Regular cardiac myocyte (primary cell): ENCODE results near the gene INCA1. TPM values are rescaled to one million over a fixed set of nuclear protein-coding genes. Genes with fewer than 3 reads are reported as not detected.

ENCODE experiments used
- total RNA-seq: library from RNA; depleted of rRNA; stranded (reverse); fragments of >200 nt; gene quantifications from 2 replicates; pipeline ENCODE4 v1.2.3, GENCODE V29; 2014

INCA1 gene, protein sequence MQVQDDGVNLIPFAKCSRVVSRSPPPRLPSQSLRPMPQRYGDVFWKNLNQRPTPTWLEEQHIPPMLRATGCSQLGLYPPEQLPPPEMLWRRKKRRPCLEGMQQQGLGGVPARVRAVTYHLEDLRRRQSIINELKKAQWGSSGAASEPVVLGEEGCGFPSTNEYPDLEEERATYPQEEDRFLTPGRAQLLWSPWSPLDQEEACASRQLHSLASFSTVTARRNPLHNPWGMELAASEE
- 0.19 and 0.28 TPM in 2 replicates for total RNA-seq

DNA sequence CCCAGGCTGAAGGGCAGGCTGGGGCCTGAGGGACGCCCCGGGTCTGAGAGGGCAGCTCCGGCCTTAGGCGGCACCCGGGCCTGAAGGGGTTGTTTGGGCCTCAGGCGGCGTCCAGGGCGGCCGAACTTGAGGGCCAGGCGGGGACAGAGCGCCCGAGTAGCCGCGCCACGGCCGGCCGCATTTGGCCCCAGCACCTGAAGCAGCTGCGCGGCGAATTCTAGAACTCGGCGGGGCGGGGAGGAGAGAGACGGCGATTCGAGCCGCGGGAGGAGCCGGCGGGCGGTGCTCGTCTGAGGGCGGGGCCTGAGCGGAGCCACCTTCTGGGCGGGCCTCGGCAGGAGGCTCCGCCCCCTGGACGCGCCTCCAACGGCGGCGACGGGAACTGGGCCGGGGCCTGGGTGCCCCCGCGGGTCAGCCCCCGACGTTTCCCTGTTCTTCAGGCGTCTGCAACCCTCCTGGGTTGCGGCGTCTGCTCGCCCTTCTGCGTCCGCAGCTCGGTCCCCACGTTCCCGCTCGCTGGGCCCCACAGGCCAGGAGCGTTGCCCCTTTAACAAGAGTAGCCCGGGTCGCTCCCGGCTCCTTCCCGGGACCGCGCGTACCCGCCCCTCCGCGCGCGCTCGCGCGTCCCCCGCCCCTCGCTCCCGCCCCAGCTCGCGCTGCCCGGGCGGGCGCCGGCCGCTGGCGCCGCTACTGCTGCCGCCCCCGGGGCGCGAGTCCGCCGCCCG, at the start of gene INCA1, which contains the start of gene KIF1C:
Gene INCA1, minus strand, starts transcription at position 221 of the 725 bp plus-strand sequence. CDS start 3,085 bp downstream, outside the sequence.
Gene KIF1C, plus strand, starts transcription at position 649 of the 725 bp plus-strand sequence. CDS start 2,297 bp downstream, outside the sequence.

DNA sequence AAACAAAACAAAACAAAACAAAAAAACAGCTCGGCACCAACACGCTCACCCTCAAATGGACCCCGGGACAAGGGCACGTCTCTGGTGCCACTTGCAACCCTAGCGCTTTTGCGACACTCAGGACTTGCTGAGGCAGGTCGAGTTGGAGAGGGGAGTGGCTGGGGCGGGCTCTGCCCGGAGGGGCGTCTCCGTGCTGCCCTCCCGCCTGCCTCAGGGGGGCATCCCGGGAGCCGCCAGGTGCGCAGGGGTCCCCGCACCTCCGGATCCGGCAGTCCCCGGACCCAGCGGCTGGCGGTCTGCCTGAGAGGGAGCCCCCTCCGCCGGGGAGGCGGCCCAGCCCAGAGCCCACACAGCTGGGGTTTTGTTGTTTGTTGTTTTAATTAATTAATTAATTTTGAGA, 38.0 kb upstream of the INCA1 start, which contains the start of gene SLC52A1:
Gene SLC52A1, minus strand, starts transcription at position 112 of the 400 bp plus-strand sequence. CDS start 820 bp downstream, outside the sequence.

DNA sequence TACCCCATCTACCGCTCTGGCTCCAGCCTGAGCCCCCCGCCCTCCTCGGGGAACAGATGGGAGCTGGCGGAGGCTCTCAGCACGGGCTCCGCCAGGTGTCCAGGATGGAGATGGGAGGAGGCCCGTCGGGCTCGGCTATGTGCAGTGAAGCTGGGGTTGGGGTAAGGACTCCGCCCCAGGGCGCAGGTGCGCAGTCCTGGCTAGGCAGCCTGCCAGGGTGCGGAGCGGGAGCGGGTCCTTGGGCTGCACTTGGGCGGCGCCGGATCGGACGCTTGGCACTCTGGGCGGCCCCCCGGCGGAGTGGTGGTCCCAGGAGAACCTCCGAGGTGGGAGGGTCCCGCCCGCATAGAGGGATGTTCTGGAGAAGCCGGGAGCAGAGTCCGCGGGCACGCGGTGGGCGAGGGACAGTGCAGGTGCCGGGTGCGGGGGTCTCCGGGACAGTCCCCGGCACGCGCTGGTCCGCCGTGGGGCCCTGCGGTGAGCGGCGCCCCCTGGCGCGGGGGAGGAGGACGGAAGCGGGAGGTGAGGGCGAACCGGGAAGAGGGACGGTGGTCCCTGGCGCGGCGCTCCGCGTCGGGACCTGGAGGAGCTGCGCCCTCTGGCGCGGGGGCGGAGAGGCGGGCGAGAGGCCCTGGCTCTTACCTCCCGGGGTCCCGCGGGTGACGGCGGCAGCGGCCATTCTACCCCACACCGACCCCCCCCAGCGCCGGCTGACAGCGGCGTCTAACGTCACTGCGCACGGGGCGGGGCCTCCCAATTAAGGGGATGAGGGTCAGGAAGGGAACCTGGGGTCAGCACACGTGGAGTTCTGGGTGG, 10.2 kb downstream of the INCA1 start, which contains the start of gene CAMTA2:
Gene CAMTA2, minus strand, starts transcription at position 725 of the 816 bp plus-strand sequence. CDS start 1,453 bp downstream, outside the sequence.

DNA sequence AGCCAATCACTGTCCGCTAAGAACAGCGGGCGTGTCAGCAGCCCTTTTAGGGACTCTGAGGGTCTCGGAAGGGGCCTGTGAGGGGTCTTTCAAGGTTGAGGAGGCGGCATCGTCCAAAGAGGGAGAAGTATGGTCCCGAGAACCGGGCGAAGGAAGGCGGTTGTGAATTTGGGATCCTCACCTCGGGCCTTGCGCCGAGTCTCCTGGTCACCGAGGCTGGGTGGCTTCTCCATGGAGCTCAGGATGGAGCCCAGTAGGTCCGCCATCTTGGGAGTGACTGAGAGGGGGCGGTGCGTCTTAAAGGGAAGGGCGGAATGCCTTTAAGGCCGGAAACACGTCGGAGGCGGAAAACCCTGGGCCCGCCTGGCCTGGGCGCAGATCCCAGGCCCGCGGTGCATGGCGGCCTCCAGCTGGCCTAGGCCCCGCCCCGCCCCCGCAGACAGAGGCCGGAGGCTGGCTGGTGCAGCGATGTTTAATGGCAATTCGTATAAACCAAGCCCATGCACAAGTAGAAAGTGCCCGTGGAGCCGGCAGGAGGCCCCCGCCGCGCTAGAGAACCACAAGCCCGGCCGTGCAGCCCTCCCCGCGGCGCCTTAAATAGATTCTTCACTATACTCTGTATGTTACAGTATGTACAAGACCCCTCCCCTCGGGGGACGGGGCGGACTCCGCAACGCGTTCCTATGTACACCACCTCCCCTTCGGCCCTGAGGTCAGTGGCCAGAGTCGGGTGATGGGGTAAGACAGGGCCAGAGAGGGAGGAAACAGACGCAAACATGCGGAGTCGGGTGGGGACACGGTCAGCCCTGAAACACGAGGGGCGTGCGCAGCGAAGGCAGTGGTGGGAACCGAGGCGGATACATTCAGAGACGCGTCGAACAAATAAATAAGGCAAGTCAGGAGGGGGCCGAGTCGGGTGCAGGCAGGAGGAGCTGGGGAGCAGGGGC, 29.5 kb downstream of the INCA1 start, which contains the start of gene SPAG7:
Gene SPAG7, minus strand, starts transcription at position 279 of the 947 bp plus-strand sequence. Its CDS starts 13 bp downstream, at position 266.

DNA sequence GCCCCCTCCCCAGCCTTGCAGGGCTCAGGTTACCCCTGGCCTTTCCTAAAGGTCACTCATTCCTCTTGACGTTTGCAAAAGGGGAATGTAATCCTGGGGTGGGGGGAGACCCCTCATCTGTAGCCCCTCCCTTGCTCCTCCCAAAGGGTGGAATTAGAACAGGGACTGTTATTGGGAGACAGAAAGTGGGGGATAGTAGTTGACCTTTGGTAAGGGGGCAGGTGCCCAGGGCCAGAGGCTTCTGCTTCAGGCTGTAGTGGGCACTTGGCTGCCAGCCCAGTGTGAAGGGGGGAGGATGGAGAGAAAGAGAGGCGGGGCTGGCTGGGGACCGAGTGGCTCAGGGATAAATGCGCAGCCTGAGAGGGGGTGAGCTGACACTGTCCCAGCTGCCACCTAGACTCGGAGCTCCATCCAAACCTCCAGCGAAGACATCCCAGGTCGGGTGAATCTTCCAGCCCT, 46.5 kb downstream of the INCA1 start, which contains the start of gene ENO3:
Gene ENO3, plus strand, starts transcription at position 374 of the 459 bp plus-strand sequence. CDS start 711 bp downstream, outside the sequence.

DNA sequence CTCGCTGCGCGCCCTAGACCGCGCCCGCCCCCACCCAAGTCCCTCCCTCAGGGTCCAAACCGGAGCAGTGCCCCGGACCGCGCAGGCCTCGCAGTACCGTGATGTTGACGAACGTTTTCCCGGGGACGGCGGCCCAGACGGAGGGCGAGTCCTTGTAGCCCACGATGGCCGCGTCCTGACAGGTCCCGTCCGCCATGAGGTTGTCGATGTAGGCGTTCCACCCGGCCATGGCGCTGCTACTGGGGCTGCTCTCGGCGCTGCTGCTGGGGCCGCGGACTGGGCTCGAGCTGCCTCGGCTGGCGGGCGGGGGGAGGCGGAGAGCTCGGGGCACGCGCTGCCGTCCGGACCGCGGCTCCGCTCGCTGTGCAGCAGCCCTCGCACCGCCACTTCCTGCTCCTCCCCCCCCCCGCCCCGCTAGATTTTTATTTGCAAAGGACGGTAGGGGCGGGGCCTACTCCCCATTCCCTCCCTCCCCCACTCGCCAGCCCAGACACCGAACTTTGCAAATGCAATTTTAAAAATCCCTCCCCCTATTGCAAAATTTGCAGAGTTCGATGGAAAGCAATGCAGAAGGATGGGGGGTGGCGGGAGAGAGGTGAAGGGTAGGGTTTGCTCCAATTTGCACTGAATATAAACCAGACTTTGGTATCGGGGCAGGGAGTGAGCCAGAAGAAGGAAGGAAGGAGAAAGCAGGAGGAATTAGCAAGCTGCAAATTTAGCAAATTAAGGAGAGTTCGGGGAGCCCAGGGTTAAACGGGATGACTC, 49.0 kb downstream of the INCA1 start, which contains the start of gene PFN1:
Gene PFN1, minus strand, starts transcription at position 365 of the 765 bp plus-strand sequence. Its CDS starts 136 bp downstream, at position 229.

DNA sequence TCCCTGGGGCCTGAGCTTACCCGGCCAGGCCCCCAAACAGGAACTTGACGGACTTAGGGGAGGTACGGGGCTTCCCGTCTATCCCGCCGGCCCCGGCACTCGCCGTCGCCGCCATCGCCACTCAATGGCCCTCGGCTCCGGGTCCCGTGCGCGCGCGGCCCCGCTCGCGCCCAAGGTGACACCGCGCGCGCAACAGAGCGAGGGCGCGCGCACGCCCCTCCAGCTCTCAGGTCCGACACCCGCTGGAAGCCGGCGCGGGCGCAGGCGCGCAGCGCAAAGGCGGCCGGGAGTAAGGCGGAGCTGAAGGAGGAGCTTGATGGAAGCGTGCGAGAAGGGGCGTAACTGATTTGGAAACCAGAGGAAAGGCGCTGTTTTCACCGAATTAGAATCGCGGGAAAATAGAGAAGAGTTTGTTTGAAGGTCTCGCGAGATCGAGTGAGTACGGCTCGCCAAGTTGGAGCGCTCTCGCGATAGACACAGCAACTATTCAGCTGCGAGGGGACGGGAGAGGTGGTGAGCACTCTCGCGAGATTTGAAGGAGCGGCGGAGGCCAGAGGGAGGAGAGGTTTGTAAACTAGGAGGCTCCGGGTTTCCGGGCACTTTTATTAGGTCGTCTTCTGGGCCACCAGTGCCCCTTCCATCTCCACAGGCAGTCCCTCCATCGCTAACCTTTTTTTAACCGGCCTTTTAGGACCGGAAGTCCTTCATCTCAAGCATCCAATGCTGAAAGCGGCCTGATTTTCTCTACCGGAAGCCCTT, 57.3 kb downstream of the INCA1 start, which contains the start of the genes RNF167 and SLC25A11:
Gene RNF167, plus strand, starts transcription at position 473 of the 759 bp plus-strand sequence. CDS start 642 bp downstream, outside the sequence.
Gene SLC25A11, minus strand, starts transcription at position 251 of the 759 bp plus-strand sequence. Its CDS starts 136 bp downstream, at position 115.

Other genes starting within 250 kb of the INCA1 start
- not detected in 2 replicates for gene TM4SF5, start 225.6 kb downstream of the INCA1 start, total RNA-seq
- gene VMO1, start 211.2 kb downstream of the INCA1 start, total RNA-seq: 0.38 TPM in 1 of 2 replicates, not detected in the other
- gene GLTPD2, start 208.6 kb downstream of the INCA1 start, total RNA-seq: 0.19 and 0.28 TPM in 2 replicates
- gene PSMB6, start 201.4 kb downstream of the INCA1 start, total RNA-seq: 95.3 and 252 TPM in 2 replicates
- gene PLD2, start 190.4 kb downstream of the INCA1 start, total RNA-seq: 7.7 and 9.6 TPM in 2 replicates
- gene MINK1, start 164.2 kb downstream of the INCA1 start, total RNA-seq: 24.7 and 27.6 TPM in 2 replicates
- gene C17orf107, start 98.0 kb downstream of the INCA1 start, total RNA-seq: 2.5 and 5.9 TPM in 2 replicates
- gene CHRNE, start 94.4 kb downstream of the INCA1 start, total RNA-seq: 0.19 and 0.56 TPM in 2 replicates
- not detected in 2 replicates for gene GP1BA, start 65.2 kb downstream of the INCA1 start, total RNA-seq
- 50.2 and 74.0 TPM in 2 replicates for gene SLC25A11, start 57.5 kb downstream of the INCA1 start, total RNA-seq
- gene RNF167, start 57.3 kb downstream of the INCA1 start, total RNA-seq: 15.5 and 40.6 TPM in 2 replicates
- gene PFN1, start 49.0 kb downstream of the INCA1 start, total RNA-seq: 295 and 524 TPM in 2 replicates
- gene ENO3, start 46.4 kb downstream of the INCA1 start, total RNA-seq: 3.4 and 3.5 TPM in 2 replicates
- 35.0 and 63.8 TPM in 2 replicates for gene SPAG7, start 29.7 kb downstream of the INCA1 start, total RNA-seq
- gene CAMTA2, start 9.8 kb downstream of the INCA1 start, total RNA-seq: 2.9 and 3.4 TPM in 2 replicates
- gene KIF1C, start 428 bp upstream of the INCA1 start, total RNA-seq: 67.7 and 90.5 TPM in 2 replicates
- gene SLC52A1, start 37.9 kb upstream of the INCA1 start, total RNA-seq: 0.28 TPM in 1 of 2 replicates, not detected in the other
- gene ZFP3, start 80.9 kb upstream of the INCA1 start, total RNA-seq: 1.7 and 2.0 TPM in 2 replicates
- 6.3 and 6.5 TPM in 2 replicates for gene ZNF232, start 114.4 kb upstream of the INCA1 start, total RNA-seq
- under 0.01 TPM in 1 of 2 replicates, not detected in the other for gene USP6, start 118.5 kb upstream of the INCA1 start, total RNA-seq
- 8.2 and 12.1 TPM in 2 replicates for gene ZNF594, start 194.3 kb upstream of the INCA1 start, total RNA-seq
- gene SCIMP, start 237.3 kb upstream of the INCA1 start, total RNA-seq: not detected in 2 replicates